Central memory CD4-positive, alpha-beta T cell (primary cell): Measurements from ENCODE around the gene ESR2.

Experiments
- DNase-seq: peaks from one replicate; pipeline ENCODE4 v3.0.0; 2022

ESR2 gene

DNA sequence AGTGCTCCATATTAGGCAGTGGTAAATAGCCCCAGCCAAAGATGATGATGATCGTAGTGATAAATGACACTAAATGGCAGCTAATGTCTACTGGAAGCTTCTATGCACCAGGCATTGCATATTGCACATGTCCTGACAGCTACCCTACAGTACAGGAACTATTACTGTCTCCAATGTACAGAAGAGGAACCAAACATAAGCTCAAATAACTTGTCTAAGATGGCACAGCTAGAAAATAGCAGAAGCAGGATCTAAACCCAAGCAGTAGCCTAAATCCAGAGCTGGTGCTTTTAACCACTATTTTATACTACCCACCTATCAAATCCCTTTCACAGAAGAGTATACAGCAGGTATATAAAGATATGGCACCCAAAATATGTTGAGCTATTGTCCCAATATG, 28.9 kb downstream of the ESR2 start:
- DNase-seq, result no peak

DNA sequence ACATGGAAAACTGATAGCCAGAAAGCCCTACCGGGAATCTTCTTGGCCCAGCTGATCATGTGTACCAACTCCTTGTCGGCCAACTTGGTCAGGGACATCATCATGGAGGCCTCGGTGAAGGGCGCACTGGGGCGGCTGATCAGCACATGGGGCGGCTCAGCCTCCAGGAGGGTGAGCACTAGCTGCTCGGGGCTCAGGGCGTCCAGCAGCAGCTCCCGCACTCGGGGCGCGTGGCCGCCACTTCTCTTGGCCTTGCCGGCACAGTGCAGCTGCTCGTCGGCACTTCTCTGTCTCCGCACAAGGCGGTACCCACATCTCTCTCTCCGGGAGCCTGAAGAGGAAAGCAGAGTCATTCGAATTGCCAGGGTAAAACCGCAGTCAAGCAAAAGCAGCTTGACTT, 33.8 kb downstream of the ESR2 start:
- no peak for DNase-seq

DNA sequence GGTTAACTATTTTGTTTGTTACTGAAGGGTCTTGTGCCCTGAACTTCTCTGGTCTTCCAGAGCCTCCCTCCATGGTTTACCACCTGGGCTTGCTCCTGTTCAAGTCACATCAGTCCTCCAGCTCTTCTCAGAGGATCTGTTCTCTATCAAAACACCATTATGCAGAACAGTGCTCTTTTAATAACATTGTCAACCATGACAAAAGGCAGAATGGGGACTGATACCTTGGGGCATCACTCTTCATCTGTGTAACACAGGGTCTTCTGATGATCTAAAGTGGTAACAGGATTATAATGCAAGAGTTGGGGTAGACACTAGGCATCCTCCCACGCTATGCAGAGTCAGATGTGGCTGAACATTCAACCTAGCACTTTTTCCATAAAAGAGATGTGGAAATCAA, 38.4 kb downstream of the ESR2 start:
- DNase-seq, result no peak

DNA sequence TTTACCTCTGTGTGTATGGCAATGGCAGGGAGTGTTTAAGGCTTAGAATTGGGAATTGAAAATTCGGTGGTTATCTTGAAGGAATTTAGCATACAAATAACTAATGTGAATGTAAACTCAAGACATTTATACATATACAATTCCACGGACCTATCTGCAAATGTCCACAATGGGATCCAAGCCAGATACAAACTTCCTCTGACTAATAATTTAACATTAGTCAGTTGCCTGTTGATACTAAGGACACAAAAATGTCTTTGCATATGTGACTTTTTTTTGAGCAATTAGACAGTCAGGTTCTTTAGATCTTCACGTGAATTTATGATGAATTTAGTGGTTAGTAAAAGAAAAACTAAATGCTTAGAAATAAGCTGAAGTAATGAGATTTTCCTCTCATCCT, 40.5 kb downstream of the ESR2 start:
- no peak for DNase-seq

DNA sequence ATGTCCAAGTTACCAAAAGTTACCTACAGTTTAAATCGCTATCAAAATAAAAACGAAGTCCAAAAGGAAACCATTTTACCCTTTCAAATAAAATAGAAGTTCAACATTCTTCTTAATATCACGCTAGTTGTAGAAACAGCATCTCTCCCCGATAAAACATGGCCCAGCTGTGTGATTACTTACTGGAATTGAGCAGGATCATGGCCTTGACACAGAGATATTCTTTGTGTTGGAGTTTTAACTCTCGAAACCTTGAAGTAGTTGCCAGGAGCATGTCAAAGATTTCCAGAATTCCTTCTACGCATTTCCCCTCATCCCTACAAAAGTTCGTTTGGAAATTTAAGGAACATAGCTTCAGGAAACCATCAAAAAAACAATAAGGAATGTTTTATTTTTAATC, 44.8 kb downstream of the ESR2 start:
- DNase-seq, result no peak

- DNase-seq, result no peak
Measured at GRCh38 chr14:64248689-64249088, 45.5 kb downstream of the ESR2 start.

- DNase-seq, result no peak
Measured at GRCh38 chr14:64247195-64247594, 47.0 kb downstream of the ESR2 start.

DNA sequence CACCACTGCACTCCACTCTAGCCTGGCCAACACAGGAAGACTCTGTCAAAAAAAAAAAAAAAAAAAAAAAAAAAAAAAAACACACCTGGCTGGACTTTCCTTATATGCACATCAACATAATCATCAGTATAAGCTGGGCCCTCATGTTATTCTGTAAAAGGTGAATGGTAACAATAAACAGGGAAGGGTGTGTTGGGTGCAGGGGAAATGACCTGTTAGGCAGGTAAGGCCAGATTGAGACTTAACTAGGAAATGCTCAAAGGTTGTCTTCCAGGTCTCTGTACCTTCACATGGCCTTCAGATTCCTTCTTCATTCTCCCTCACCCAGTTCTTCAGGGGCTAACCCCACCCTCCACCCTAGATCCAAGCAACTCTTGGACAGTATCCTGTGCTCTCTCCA, 47.5 kb downstream of the ESR2 start:
- no peak for DNase-seq

GRCh38 chr14:64245491-64245890, 48.7 kb downstream of the ESR2 start:
- DNase-seq, result no peak

GRCh38 chr14:64244279-64244678, 49.9 kb downstream of the ESR2 start:
- no peak for DNase-seq

DNA sequence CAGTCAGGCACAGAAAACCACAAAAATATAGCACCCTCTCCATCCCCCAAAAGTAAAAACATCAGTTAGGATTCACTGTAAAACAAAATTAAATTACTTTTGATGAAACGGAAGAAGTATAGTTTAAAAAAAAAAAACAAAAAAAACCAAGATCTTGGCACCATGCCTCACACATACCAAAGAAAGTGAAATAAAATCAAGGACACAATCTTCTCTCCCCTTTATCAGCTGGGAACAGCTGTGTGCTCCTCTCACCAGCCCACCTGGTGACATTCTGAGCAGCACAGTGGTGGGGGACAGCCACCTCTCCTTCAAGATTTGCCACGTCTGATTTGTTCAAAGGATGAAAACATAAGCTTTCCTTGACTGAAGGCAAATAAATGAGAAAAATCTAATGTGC, 55.5 kb downstream of the ESR2 start:
- no peak for DNase-seq

DNA sequence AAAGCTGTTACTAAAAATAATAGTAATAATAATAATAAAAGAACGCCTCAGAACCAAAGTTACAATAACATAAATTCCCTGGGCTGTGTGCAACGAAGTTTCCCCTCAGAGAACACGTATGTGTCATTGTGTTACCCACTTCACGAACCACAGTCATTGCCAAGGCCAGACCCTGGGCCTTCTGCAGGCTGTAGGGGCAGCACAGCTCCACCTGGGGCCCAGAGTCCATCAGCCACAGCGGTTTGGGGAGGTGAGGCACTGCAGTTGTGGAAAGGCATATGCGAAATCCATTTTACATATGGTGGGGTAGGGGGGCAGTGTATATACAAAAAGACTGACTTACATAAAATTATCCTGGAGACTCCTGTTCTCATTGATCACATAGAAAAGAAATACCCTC, 56.1 kb downstream of the ESR2 start:
- no peak for DNase-seq

GRCh38 chr14:64235652-64236640, 58.2 kb downstream of the ESR2 start:
- DNase-seq, result no peak

DNA sequence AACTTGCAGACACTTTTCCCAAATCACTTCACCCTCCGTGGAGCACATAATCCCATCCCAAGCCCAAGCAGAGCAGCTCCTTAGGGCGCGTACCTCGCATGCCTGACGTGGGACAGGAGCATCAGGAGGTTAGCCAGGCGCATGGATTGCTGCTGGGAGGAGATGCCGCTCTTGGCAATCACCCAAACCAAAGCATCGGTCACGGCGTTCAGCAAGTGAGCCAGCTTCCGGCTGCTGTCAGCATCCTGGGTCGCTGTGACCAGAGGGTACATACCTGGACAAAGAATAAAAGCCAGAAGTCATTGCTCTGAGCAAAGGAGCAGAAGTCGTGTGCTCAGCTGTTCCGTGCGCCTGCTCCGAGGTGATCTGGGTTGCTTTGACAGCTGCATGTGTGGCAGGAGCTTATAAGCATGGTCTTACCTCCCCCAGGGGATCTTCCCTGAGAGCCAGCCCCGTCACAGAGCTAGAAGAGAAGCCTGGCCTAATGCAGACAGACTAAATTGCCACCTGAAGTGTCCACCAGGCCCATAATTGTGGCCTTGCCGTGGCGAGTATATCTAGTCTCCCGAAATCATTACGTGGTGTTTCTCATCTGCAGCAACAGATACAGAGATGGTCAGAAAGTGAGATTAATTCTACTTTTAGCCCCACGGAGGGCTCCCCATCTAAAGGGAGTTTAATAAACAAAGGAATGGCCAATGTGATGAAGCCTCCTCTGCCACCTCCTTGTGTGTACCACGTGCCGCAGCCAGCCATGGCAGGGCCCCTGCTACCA, 59.1 kb downstream of the ESR2 start:
- no peak for DNase-seq

- DNase-seq, result no peak
Measured at GRCh38 chr14:64233531-64234190, 60.5 kb downstream of the ESR2 start.

GRCh38 chr14:64232944-64233343, 61.2 kb downstream of the ESR2 start:
- DNase-seq, result no peak

GRCh38 chr14:64232095-64232838, 61.9 kb downstream of the ESR2 start:
- no peak for DNase-seq

- DNase-seq, result no peak
Measured at GRCh38 chr14:64229489-64229888, 64.7 kb downstream of the ESR2 start.

DNA sequence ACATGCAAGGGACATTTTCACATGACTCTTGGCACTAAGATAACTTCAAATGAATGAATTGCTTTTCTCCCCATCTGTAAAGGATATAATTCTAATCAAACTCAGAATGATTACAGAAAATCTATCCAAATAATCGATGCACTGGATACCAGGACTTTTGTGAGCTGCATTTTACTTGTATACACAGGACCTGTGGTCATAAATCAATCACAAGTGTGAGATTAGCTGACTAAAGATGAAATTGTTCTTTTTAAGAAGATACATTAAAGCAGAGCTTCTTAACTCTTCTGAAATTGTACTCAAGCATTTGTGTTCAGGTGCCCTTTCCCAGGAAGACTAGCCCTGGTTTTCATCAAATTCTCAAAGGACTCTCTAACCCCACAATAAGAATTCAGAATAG, 66.3 kb downstream of the ESR2 start:
- DNase-seq, result no peak

DNA sequence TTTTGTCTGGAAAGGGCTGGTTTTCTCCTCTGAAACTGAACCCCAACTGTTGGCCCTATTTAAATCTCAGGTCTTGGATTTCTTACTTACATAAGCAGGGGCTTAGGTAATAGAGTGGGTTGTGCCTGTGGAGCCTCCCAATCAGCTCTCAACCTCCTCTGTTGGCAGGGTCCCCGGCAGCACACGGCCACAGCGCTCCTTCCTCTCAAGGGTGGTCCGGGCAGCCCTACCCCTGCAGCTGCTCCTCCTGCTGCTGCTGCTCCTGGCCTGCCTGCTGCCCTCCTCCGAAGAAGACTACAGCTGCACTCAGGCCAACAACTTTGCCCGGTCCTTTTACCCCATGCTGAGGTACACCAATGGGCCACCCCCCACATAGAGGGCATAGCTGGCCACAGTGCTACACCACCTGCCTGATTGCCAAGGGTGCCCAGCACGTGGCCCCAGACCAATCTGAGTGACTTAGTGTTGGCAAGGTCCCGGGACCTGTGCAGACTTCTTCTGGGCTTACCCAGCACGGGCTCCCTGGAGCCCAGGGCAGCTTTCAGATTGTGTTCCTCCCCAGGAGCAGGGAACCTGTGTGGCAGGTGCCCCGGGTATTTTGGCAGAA, 68.9 kb downstream of the ESR2 start:
- DNase-seq, result no peak

DNA sequence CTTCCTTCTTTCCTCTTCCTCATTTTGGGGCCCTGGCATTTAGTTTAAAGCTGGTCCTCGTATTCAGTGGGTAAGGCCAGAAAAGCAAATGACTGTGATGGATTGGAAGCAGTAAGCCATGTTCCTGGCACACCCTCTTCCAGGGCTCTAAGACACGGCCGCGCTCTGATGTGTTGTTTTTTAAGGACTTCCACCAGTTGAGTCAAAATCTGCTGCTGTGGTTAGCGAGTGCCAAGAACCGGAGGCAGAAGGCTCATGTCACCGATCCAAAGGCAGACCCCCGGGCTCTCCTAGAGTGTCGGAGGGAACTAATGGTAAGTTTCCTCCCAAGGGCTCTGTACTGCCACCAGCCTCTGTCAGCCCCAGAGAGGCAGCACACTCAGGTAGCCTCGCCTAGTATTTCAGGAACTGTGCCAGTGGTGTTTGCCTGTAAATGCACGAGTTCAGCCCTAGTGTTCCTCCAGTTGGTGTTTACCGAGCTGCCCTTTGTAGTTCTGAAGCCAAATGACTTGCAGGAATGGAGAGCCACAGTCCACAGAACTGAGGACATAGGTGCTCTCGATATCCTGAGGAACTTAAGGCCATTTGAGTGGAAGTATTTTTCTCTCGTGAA, 72.7 kb downstream of the ESR2 start:
- no peak for DNase-seq

DNA sequence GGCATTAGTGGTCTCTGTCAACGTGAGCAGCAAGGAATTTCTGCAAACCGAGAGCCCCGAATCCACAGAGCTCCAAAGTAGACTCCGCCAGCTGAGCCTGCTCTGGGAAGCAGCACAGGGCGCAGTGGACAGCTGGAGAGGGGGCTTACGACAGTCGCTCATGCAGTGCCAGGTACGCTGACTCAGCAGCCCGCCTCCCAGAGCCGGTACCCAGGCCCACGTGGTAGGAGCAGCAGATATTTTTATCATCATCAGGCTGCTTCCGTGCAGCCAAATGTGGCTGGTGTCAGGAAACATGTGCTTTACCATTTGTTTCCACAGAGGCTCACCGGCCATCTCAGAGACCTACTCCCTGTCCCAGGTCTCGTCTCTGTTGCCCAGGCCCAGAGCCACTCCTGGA, 73.7 kb downstream of the ESR2 start:
- DNase-seq, result no peak
